Heart right ventricle (tissue), 16 donors: ENCODE results near the gene GDPD5. TPM values are rescaled to one million over a fixed set of nuclear protein-coding genes. Genes with fewer than 3 reads are reported as not detected.

Source experiments
- ATAC-seq, 8 donors: fragments of 200-7000 bp; cut with Tn5 transposase; one replicate each; pipeline ENCODE4 v1.9.1; 2020; ENCODE audit warnings: mild to moderate bottlenecking in 8 of 8, moderate library complexity in 8 of 8, moderate number of reproducible peaks in 1 of 8
- DNase-seq, 2 donors: peaks; one replicate each; pipeline ENCODE4 v3.0.0-alpha.2; 2020
- H3K27ac ChIP-seq, 10 donors: fragments of 200-600 bp; sonication (generic) in 2 of 10; one replicate each; pipeline versions ENCODE4 v1.5.0 to v1.8.0; 2020 to 2022; ENCODE audit warnings: mild to moderate bottlenecking in 3 of 10
- H3K27me3 ChIP-seq, 7 donors: fragments of 200-600 bp; one replicate each; pipeline ENCODE4 v1.8.0; 2021 to 2022; ENCODE audit warnings: mild to moderate bottlenecking in 2 of 7
- H3K36me3 ChIP-seq, 9 donors: fragments of 200-600 bp; sonication (generic) in 1 of 9; one replicate each; pipeline versions ENCODE4 v1.5.0 to v1.8.0; 2020 to 2022; ENCODE audit warnings: mild to moderate bottlenecking in 2 of 9
- H3K4me1 ChIP-seq, 9 donors: fragments of 200-600 bp; sonication (generic) in 1 of 9; one replicate each; pipeline versions ENCODE4 v1.5.0 to v1.8.0; 2020 to 2022; ENCODE audit warnings: mild to moderate bottlenecking in 4 of 9
- H3K4me3 ChIP-seq, 10 donors: fragments of 200-600 bp; sonication (generic) in 2 of 10; one replicate each; pipeline versions ENCODE4 v1.5.0 to v1.8.0; 2020 to 2022; ENCODE audit warnings: mild to moderate bottlenecking in 7 of 10, moderate library complexity in 2 of 10
- H3K9me3 ChIP-seq, 11 donors: fragments of 200-600 bp in 10 of 11; sonication (generic) in 2 of 11; one replicate each; pipeline versions ENCODE4 v1.5.0 to v1.8.0; 2013 to 2022; ENCODE audit warnings: mild to moderate bottlenecking in 2 of 11, control low read depth in 1 of 11, moderate library complexity in 1 of 11
- CTCF ChIP-seq, 9 donors: fragments of 200-600 bp; sonication (generic) in 2 of 9; IDR thresholded peaks; one replicate each; pipeline versions ENCODE4 v1.5.0 to v1.8.0; 2021 to 2022; ENCODE audit warnings: antibody characterized with exemption in 9 of 9, mild to moderate bottlenecking in 5 of 9, moderate library complexity in 1 of 9
- WGBS, 2 donors: extraction: QIAGEN DNeasy Blood & Tissue Kit; methylation state at CpG; one replicate each; pipeline ENCODE4 v1.1.7; 2013; ENCODE audit warnings: inconsistent platforms in 1 of 2; 5-methylcytosine and 5-hydroxymethylcytosine counted together
- intact Hi-C, 10 donors: fragments of 100-400 bp; cut with DNase I; formaldehyde crosslinking; loops; one replicate each; pipeline versions ENCODE4 v1.11.1 to v1.14.2; 2022
- polyA plus RNA-seq, 2 donors: library from polyadenylated mRNA; stranded (reverse); fragments of 200-250 nt; gene quantifications; one replicate each; pipeline ENCODE4 v1.2.3, GENCODE V29; 2013
- total RNA-seq, 10 donors: library from RNA; stranded (reverse); fragmentation: NEBNext Ultra II Directional in 3 of 10; extraction: Animal tissue kit (Norgen Biotek cat#: 25700) in 3 of 10; gene quantifications; one replicate each; pipeline versions ENCODE4 v1.2.1 to v1.2.4, GENCODE V29; 2021 to 2023
- donor health status: Arrhythmogenic right ventricular cardiomyopathy.
- donor health status: ischemic (EF 13 %, LVEDD 7.1; RV severe dilation, severe dysfunction).
- donor health status: healthy with polysubstance abuse.
- donor health status: DM: no; HTN: yes; CAD: no.
- donor health status: DM: no; HTN: no; CAD: no.
- donor health status: ischemic (EF 25% LVEDD 6.9; RV normal size, moderate dysfunction).
- donor health status: ischemic (EF 25% LVEDD 5.7; RV mildly dilated, moderate dysfunction).
- donor health status: healthy.
- donor health status: DM: yes; HTN: yes; CAD: no.
- donor health status: Ischemic cardiomyopathy.
- donor health status: ischemic (EF 35%, LVEDD 5.7; RV mildly dilated, moderate dysfunction).
- donor health status: nonischemic (EF 11% LVEDD 7.7; RV severe dilation, severe dysfunction).
- donor health status: DM: yes; HTN: yes; CAD: no.
- donor health status: PGD.
- donor health status: ischemic (EF 29% LVEDD 5.4; RV normal size, mild dysfunction).
- donor health status: nonischemic (EF 23%, LVEDD 6.1; RV moderate dilation, normal function).

Gene GDPD5
- total and polyA plus RNA-seq, 12 donors = 3.3 to 10.3 (median 4.1) TPM

GRCh38 chr11:75507571-75507970 lies 18.2 kb downstream of the GDPD5 start:
- intact Hi-C loops = no loop called here
- WGBS, 2 donors = 86% methylated on average over 3 of the region's 3 CpGs
- Histone ChIP-seq H3K27me3 (no peaks in the 10 kb centered on the region), H3K9me3 (no peaks in the 10 kb centered on the region), H3K4me3 (no peak overlapping the region), H3K36me3 (no peaks in the 10 kb centered on the region), H3K27ac (peak overlapping the region in 1 of 10 donors; percentile 36), H3K4me1 (peaks cover 0 to 21% (median 15%) of the 10 kb centered on the region in 9 donors)
- no peak for ATAC-seq
- no peak for DNase-seq
- no peak for TF ChIP-seq CTCF (IDR thresholded peaks at IDR 0.05)

GRCh38 chr11:75506827-75507226 lies 18.9 kb downstream of the GDPD5 start:
- ATAC-seq = peak in 1 of 8 donors; percentile 28
- Histone ChIP-seq H3K27ac (peak overlapping the region in 3 of 10 donors; percentile 26 to 48 (median 47)), H3K9me3 (no peaks in the 10 kb centered on the region), H3K27me3 (no peaks in the 10 kb centered on the region), H3K36me3 (no peaks in the 10 kb centered on the region), H3K4me1 (peaks cover 0 to 21% (median 15%) of the 10 kb centered on the region in 9 donors), H3K4me3 (no peak overlapping the region)
- WGBS, 2 donors = 87 to 88% methylated on average over 6 of the region's 6 CpGs
- DNase-seq = no peak
- intact Hi-C loops = no loop called here
- TF ChIP-seq CTCF (IDR thresholded peaks at IDR 0.05) = no peak

GRCh38 chr11:75505916-75506692 lies 19.6 kb downstream of the GDPD5 start:
- H3K4me1 ChIP-seq = peaks cover 0 to 21% (median 15%) of the 10 kb centered on the region in 9 donors
- H3K9me3 ChIP-seq = no peaks in the 10 kb centered on the region
- no peak overlapping the region for H3K4me3 ChIP-seq
- TF ChIP-seq CTCF (IDR thresholded peaks at IDR 0.05) = no peak
- H3K27ac ChIP-seq = peak overlapping the region in 4 of 10 donors; percentile 9 to 48 (median 36)
- DNase-seq (peak in 1 of 2 donors; percentile 45), ATAC-seq (peak; percentile 72 to 88 (median 84))
- intact Hi-C loops = no loop called here
- H3K36me3 ChIP-seq = no peaks in the 10 kb centered on the region
- 52 to 55% methylated on average over 11 of the region's 11 CpGs for WGBS, 2 donors
- no peaks in the 10 kb centered on the region for H3K27me3 ChIP-seq

GRCh38 chr11:75504501-75504900 lies 21.2 kb downstream of the GDPD5 start:
- Histone ChIP-seq H3K27me3 (no peaks in the 10 kb centered on the region), H3K27ac (no peak overlapping the region), H3K9me3 (no peaks in the 10 kb centered on the region), H3K36me3 (no peaks in the 10 kb centered on the region), H3K4me1 (peaks cover 0 to 27% (median 17%) of the 10 kb centered on the region in 9 donors), H3K4me3 (no peak overlapping the region)
- no peak for DNase-seq
- no peak for TF ChIP-seq CTCF (IDR thresholded peaks at IDR 0.05)
- WGBS, 2 donors = 94 to 99% methylated on average over 5 of the region's 5 CpGs
- ATAC-seq = no peak
- intact Hi-C loops = no loop called here
